ENCODE data around the gene VPS13D. TPM values are rescaled to one million over a fixed set of nuclear protein-coding genes. Genes with fewer than 3 reads are reported as not detected.

The VPS13D gene
- total and polyA plus RNA-seq, 10 of the 15 experiments (the other 5 are each of a cell fraction or from before 2014, with no cell fraction given): 1.4 to 16.9 (median 8.5) TPM

DNA sequence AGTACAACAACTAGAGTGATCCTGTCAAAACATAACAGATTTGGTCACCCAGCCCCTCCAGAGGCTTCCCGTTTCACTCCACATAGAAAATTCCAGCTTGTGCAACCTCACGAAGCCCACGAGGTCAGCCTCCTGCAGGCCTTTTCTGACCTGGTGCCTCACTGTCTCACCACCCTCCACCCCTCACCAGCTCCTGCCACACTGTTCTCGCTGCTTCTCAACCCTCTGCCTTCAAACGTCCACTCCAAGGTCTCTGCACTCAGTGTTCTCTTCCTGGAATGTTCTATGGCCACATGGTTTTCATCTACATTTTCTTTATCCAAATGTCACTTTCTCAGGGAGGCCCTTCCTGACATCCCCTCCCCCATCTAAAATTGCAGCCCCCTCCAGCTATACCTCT lies 209.2 kb downstream of the VPS13D start:
- 100% methylated on average over 5 of the region's 5 CpGs for WGBS (ENCODE audit: insufficient coverage, insufficient replicate concordance, low lambda C conversion rate, missing lambda C conversion rate)
- ATAC-seq (no peak), DNase-seq (ENCODE audit: low read depth, low spot score) (no peak), FAIRE-seq (no peak)
- Histone ChIP-seq H3K4me3 (no peak overlapping the region), H3K79me2 (ENCODE audit: control insufficient read depth, insufficient read depth, low read length) (no peaks in the 10 kb centered on the region), H3K27me3 (replicated peaks in 1 of 2; ENCODE audit: control insufficient read depth in 2 of 2, insufficient read depth in 2 of 2, low read length in 1 of 2) (no peaks in the 10 kb centered on the region; a peak in 1 of 4 replicates), H3K36me3 (ENCODE audit: control insufficient read depth in 2 of 2, insufficient read depth in 2 of 2, low read length in 1 of 2) (no peaks in the 10 kb centered on the region), H2AFZ (ENCODE audit: control insufficient read depth, low read depth, low read length) (no peak overlapping the region), H3K9me3 (replicated peaks; ENCODE audit: control insufficient read depth, insufficient read depth, low read length) (peaks cover 4% of the 10 kb centered on the region; the same call in 2 of the 3 replicates), H4K20me1 (ENCODE audit: control insufficient read depth, insufficient read depth) (0 out of 2 replicates have a peak, but pooled peaks cover 5% of the 10 kb centered on the region), H3K27ac (ENCODE audit: control insufficient read depth, insufficient read depth) (no peak overlapping the region), H3K9ac (ENCODE audit: control insufficient read depth, insufficient read depth, low read length) (no peak overlapping the region), H3K4me2 (ENCODE audit: control insufficient read depth, insufficient read depth) (no peak overlapping the region), H3K4me1 (ENCODE audit: control insufficient read depth, insufficient read depth, low read length) (peaks cover 33% of the 10 kb centered on the region)
- SMC1A ChIA-PET (ENCODE audit: uncharacterized antibody, unreplicated experiment): interaction anchor here (0.6 to 7.5 kb wide), 4 partner anchors 9 to 180 kb away, joined by 3 to 74 read pairs (median 3); no protein-coding TSS in a partner anchor
- CTCF ChIA-PET: interaction anchor here (1.2 to 1.3 kb wide), 4 partner anchors 9 to 94 kb away, joined by 3 to 6 read pairs (median 4); no protein-coding TSS in a partner anchor
- RAD21 ChIA-PET (ENCODE audit: unreplicated experiment): interaction anchor here (0.6 to 1.4 kb wide), 3 partner anchors 10 to 139 kb away, joined by 3 to 4 read pairs (median 3); no protein-coding TSS in a partner anchor
- no TSS peak for BruUV-seq (replicated peaks)
- POLR2A ChIA-PET: no interaction called here
- TF ChIP-seq TBL1XR1 (IDR thresholded peaks at IDR 0.05; ENCODE audit: low read depth, low read length): no peak
- TF ChIP-seq TCF12 (IDR thresholded peaks at IDR 0.05; ENCODE audit: low read depth, low read length): no peak
- TF ChIP-seq RUNX3 (IDR thresholded peaks at IDR 0.05; ENCODE audit: low read length): no peak
- in situ Hi-C loops (cut with MboI): loop anchor here (5.0 kb wide), 1 partner anchor 52 kb away; no protein-coding TSS in a partner anchor
- intact Hi-C loops (cut with micrococcal nuclease; ENCODE audit: unreplicated experiment): no loop called here

DNA sequence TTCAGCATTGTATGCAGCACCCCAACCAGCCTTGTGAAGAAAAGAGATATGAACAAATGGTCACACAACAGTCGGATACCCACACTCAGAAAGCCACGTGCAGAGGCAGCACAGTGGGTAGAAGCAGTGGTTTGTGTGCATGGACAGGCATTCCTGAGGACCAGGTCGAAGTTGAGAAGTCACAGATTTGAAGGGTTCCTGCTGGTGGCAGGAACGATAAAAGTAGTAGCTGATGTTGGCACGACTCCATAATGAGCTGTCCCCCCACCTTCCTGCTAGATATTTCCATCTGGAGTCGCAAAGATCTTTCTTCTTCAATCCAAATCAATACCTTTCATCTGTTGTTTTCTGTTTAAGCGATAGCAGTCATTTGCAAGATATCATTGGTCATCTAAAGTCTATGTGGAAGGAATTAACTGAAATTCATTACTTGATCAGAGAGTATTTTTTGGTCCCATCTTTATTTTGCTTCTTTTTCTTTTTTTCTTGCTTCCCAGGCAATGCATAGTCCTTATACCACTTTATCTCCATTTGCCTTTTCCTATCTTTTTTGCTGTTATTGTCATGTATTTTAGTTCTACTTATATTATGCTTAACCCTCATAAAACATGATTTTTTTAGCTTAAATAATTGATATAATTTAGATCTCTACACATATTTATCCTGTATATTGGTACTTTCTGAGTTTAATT lies 211.7 kb downstream of the VPS13D start:
- H3K79me2 ChIP-seq (ENCODE audit: control insufficient read depth, insufficient read depth, low read length): no peaks in the 10 kb centered on the region
- H3K4me1 ChIP-seq (ENCODE audit: control insufficient read depth, insufficient read depth, low read length): peaks cover 9% of the 10 kb centered on the region
- H3K4me3 ChIP-seq: no peak overlapping the region
- TF ChIP-seq SRF (IDR thresholded peaks at IDR 0.05; ENCODE audit: low read depth in 2 of 2, low read length in 2 of 2): no peak
- TF ChIP-seq NFYB (IDR thresholded peaks at IDR 0.05; ENCODE audit: insufficient read depth, low read depth, low read length): no peak
- no peak for TF ChIP-seq NR2F1 (conservative IDR thresholded peaks at IDR 0.05)
- no peak for TF ChIP-seq PAX5 (IDR thresholded peaks at IDR 0.05; ENCODE audit: borderline replicate concordance, low read depth, low read length)
- intact Hi-C loops (cut with micrococcal nuclease; ENCODE audit: unreplicated experiment) (no loop called here), in situ Hi-C loops (cut with MboI) (no loop called here)
- no peak overlapping the region for H3K27ac ChIP-seq (ENCODE audit: control insufficient read depth, insufficient read depth)
- no peak overlapping the region for H2AFZ ChIP-seq (ENCODE audit: control insufficient read depth, low read depth, low read length)
- ChIA-PET RAD21 (ENCODE audit: unreplicated experiment) (interaction anchor here (0.7 kb wide), 1 partner anchor 162 kb away, joined by 3 read pairs; no protein-coding TSS in a partner anchor), CTCF (interaction anchor here (0.6 to 1.5 kb wide), 3 partner anchors 9 to 179 kb away, joined by 3 to 4 read pairs (median 4); no protein-coding TSS in a partner anchor), SMC1A (ENCODE audit: uncharacterized antibody, unreplicated experiment) (interaction anchor here (0.5 to 2.6 kb wide), 4 partner anchors 7 to 147 kb away, joined by 3 to 7 read pairs (median 3); no protein-coding TSS in a partner anchor), POLR2A (no interaction called here)
- no TSS peak for BruUV-seq (replicated peaks)
- H3K36me3 ChIP-seq (ENCODE audit: control insufficient read depth in 2 of 2, insufficient read depth in 2 of 2, low read length in 1 of 2): no peaks in the 10 kb centered on the region
- peaks cover 4% of the 10 kb centered on the region; the same call in 2 of the 3 replicates for H3K9me3 ChIP-seq (replicated peaks; ENCODE audit: control insufficient read depth, insufficient read depth, low read length)
- no peak overlapping the region for H3K4me2 ChIP-seq (ENCODE audit: control insufficient read depth, insufficient read depth)
- H3K9ac ChIP-seq (ENCODE audit: control insufficient read depth, insufficient read depth, low read length): no peak overlapping the region
- WGBS (ENCODE audit: insufficient coverage, insufficient replicate concordance, low lambda C conversion rate, missing lambda C conversion rate): 96% methylated on average over 7 of the region's 7 CpGs
- H3K27me3 ChIP-seq (replicated peaks in 1 of 2; ENCODE audit: control insufficient read depth in 2 of 2, insufficient read depth in 2 of 2, low read length in 1 of 2): no peaks in the 10 kb centered on the region; a peak in 1 of 4 replicates
- DNase-seq (ENCODE audit: low read depth, low spot score) (no peak), FAIRE-seq (no peak), ATAC-seq (no peak)
- no peaks in the 10 kb centered on the region for H4K20me1 ChIP-seq (ENCODE audit: control insufficient read depth, insufficient read depth)
